DND-41 (cell line): Measurements from ENCODE around the gene ARHGEF7.

Experiments
- ATAC-seq: fragments of 200-7000 bp; cut with Tn5 transposase; 3 replicates; pipeline ENCODE4 v1.9.1; 2021; ENCODE audit warnings: low read depth; ENCODE audit not compliant: insufficient read depth
- DNase-seq: peaks from one replicate; pipeline ENCODE4 v3.0.0-alpha.2; 2020
- H2AFZ ChIP-seq: 2 replicates; pipeline ENCODE4 v1.6.0; 2012; ENCODE audit warnings: low read depth, low read length
- H3K27ac ChIP-seq: 2 replicates; pipeline ENCODE4 v1.5.1; 2012; ENCODE audit warnings: low read length, inconsistent platforms
- H3K27me3 ChIP-seq: fragments of 200-600 bp; sonication (generic); 2 replicates; pipeline ENCODE4 v1.6.0; 2012; ENCODE audit warnings: low read length, mild to moderate bottlenecking, inconsistent platforms; ENCODE audit not compliant: insufficient read depth, poor library complexity
- H3K36me3 ChIP-seq: 2 replicates; pipeline ENCODE4 v1.5.1; 2012; ENCODE audit warnings: low read length, inconsistent platforms; ENCODE audit not compliant: insufficient read depth
- H3K4me1 ChIP-seq: 2 replicates; pipeline ENCODE4 v1.5.1; 2012; ENCODE audit warnings: mild to moderate bottlenecking, low read length; ENCODE audit not compliant: insufficient read depth
- H3K4me2 ChIP-seq: 2 replicates; pipeline ENCODE4 v1.6.0; 2012; ENCODE audit warnings: mild to moderate bottlenecking, moderate library complexity, low read length, inconsistent platforms; ENCODE audit not compliant: insufficient read depth
- H3K4me3 ChIP-seq, 2 experiments: fragments of 200-600 bp in 1 of 2; shearing (Covaris generic) in 1 of 2; 2 replicates each; pipeline ENCODE4 v1.5.1; 2012 to 2016; ENCODE audit warnings: inconsistent platforms in 2 of 2, low read length in 2 of 2, mild to moderate bottlenecking in 2 of 2, low read depth in 1 of 2, moderate library complexity in 1 of 2
- H3K79me2 ChIP-seq: 2 replicates; pipeline ENCODE4 v1.6.0; 2012; ENCODE audit warnings: low read length, inconsistent platforms; ENCODE audit not compliant: insufficient read depth
- H3K9ac ChIP-seq: 2 replicates; pipeline ENCODE4 v1.6.0; 2012; ENCODE audit warnings: low read depth, mild to moderate bottlenecking, inconsistent platforms, low read length, moderate library complexity
- H3K9me3 ChIP-seq: 2 replicates; pipeline ENCODE4 v1.5.1; 2012; ENCODE audit warnings: low read length, moderate library complexity, mild to moderate bottlenecking, inconsistent platforms; ENCODE audit not compliant: insufficient read depth, severe bottlenecking
- H4K20me1 ChIP-seq: 2 replicates; pipeline ENCODE4 v1.6.0; 2012; ENCODE audit warnings: low read length; ENCODE audit not compliant: insufficient read depth
- EZH2 ChIP-seq: IDR thresholded peaks from 3 replicates; pipeline ENCODE4 v1.6.1; 2012; ENCODE audit warnings: borderline replicate concordance, low read depth, mild to moderate bottlenecking, moderate library complexity, low read length, inconsistent platforms; ENCODE audit not compliant: severe bottlenecking
- TF ChIP-seq, protein P1 (sequence below): IDR thresholded peaks from 2 replicates; pipeline ENCODE4 v1.5.1; 2012; ENCODE audit warnings: borderline replicate concordance, low read length, moderate library complexity, mild to moderate bottlenecking; ENCODE audit not compliant: poor library complexity, severe bottlenecking; ENCODE audit errors: extremely low read depth

The ARHGEF7 gene

DNA sequence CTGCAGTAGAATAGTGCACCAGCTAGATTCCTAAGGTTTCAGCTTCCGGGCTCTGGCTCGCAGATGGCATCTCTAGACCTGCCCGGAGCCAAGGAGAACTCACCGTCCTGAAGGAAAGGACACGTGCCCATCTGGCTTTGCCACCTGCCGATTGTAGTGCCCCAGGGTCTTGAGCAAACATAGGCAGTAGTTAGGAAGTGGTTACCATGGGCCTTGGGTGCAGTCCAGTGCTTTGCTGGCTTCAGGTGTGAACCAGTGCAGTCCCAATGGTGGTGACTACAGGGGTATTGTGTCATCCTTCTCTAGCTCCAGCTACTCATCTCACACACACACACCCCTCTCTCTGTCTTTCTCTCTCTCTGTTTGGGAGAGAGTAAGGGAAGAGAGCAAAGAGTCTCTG is 143.9 kb downstream of the ARHGEF7 start:
- Histone ChIP-seq H3K27me3 (no peaks in the 10 kb centered on the region), H3K4me3 (no peak overlapping the region), H3K4me2 (no peak overlapping the region), H3K9me3 (peaks cover 5% of the 10 kb centered on the region), H3K36me3 (peaks cover 74% of the 10 kb centered on the region), H3K79me2 (peaks cover 70% of the 10 kb centered on the region), H3K9ac (no peak overlapping the region), H3K4me1 (no peaks in the 10 kb centered on the region), H3K27ac (no peak overlapping the region), H2AFZ (no peak overlapping the region), H4K20me1 (peaks cover 31% of the 10 kb centered on the region)
- ATAC-seq (no peak), DNase-seq (no peak)
- TF ChIP-seq EZH2: no peak
- TF ChIP-seq, protein P1, sequence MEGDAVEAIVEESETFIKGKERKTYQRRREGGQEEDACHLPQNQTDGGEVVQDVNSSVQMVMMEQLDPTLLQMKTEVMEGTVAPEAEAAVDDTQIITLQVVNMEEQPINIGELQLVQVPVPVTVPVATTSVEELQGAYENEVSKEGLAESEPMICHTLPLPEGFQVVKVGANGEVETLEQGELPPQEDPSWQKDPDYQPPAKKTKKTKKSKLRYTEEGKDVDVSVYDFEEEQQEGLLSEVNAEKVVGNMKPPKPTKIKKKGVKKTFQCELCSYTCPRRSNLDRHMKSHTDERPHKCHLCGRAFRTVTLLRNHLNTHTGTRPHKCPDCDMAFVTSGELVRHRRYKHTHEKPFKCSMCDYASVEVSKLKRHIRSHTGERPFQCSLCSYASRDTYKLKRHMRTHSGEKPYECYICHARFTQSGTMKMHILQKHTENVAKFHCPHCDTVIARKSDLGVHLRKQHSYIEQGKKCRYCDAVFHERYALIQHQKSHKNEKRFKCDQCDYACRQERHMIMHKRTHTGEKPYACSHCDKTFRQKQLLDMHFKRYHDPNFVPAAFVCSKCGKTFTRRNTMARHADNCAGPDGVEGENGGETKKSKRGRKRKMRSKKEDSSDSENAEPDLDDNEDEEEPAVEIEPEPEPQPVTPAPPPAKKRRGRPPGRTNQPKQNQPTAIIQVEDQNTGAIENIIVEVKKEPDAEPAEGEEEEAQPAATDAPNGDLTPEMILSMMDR: no peak

DNA sequence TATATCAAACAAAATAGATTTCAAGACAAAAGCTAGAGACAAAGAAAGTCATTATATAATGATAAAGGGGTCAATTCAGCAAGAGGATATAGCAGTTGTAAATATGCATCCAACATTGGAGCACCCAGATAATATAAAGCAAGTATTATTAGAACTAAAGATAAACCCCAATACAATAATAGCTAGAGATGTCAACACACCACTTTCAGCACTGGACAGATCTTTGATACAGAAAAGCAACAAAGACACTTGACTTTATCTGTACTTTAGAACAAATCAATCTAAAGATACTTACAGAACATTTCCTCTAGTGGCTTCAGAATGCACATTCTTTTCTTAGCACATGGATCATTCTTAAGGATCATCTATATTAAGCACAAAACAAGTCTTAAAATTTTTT is 146.2 kb downstream of the ARHGEF7 start:
- no peaks in the 10 kb centered on the region for H3K4me1 ChIP-seq
- H3K27ac ChIP-seq: no peak overlapping the region
- H4K20me1 ChIP-seq: peaks cover 48% of the 10 kb centered on the region
- no peaks in the 10 kb centered on the region for H3K27me3 ChIP-seq
- no peak overlapping the region for H3K9ac ChIP-seq
- H3K79me2 ChIP-seq: peaks cover 81% of the 10 kb centered on the region
- no peak overlapping the region for H3K4me2 ChIP-seq
- ATAC-seq: no peak
- no peak for TF ChIP-seq EZH2
- no peak overlapping the region for H2AFZ ChIP-seq
- H3K36me3 ChIP-seq: peaks cover 79% of the 10 kb centered on the region
- no peak overlapping the region for H3K4me3 ChIP-seq
- H3K9me3 ChIP-seq: peaks cover 5% of the 10 kb centered on the region
- DNase-seq: no peak

DNA sequence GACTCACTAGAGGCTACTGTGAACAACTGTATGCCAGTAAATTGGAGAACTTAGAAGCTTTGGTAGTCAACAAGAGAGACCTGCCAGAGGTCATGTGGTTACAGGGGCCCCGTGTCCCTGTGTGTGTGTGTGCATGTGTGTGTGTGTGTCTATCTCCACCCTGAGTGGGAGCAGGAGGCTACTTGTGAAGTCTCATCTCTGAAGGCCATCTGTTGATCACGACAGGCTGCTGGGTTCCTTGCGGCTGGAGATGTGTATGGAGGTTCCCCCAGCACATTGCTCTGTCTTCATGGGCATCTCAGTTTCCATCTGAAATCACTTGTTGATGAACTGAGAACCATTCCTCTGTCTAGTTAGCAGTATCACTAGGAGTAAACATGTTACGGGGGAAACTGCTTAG is 147.2 kb downstream of the ARHGEF7 start:
- no peak for TF ChIP-seq EZH2
- TF ChIP-seq, protein P1: no peak
- ATAC-seq: no peak; the same call in 2 of the 3 replicates
- Histone ChIP-seq H3K9me3 (peaks cover 5% of the 10 kb centered on the region), H3K36me3 (peaks cover 79% of the 10 kb centered on the region), H3K27ac (no peak overlapping the region), H2AFZ (no peak overlapping the region), H3K79me2 (peaks cover 85% of the 10 kb centered on the region), H3K27me3 (no peaks in the 10 kb centered on the region), H3K4me3 (no peak overlapping the region), H4K20me1 (peaks cover 57% of the 10 kb centered on the region), H3K4me1 (no peaks in the 10 kb centered on the region), H3K9ac (no peak overlapping the region), H3K4me2 (no peak overlapping the region)
- DNase-seq: no peak

DNA sequence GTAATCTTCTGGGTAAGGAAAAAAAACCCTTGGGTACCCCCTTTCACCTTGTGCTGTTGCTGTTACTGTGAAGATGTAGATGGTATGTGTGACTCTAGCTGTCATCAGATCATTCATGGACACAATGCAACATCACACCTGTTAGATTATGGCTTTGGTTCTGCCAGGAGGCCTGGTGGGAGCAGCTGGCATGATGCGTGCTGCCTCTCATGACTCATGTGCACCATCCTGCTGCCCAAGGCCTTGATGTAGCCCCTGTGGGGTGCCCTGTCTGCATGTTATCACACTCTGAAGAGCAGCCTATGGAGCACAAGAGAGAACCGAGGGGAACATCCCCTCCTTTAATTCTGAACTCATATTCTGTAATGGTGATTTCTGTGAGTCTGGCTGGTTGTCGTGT is 147.6 kb downstream of the ARHGEF7 start:
- TF ChIP-seq, protein P1: no peak
- no peak for TF ChIP-seq EZH2
- Histone ChIP-seq H3K36me3 (peaks cover 79% of the 10 kb centered on the region), H4K20me1 (peaks cover 60% of the 10 kb centered on the region), H2AFZ (no peak overlapping the region), H3K4me3 (no peak overlapping the region), H3K4me1 (no peaks in the 10 kb centered on the region), H3K79me2 (peaks cover 85% of the 10 kb centered on the region), H3K9ac (no peak overlapping the region), H3K27ac (no peak overlapping the region), H3K9me3 (peaks cover 5% of the 10 kb centered on the region), H3K4me2 (no peak overlapping the region), H3K27me3 (no peaks in the 10 kb centered on the region)
- no peak for ATAC-seq
- DNase-seq: no peak
